ENCODE measurements around the gene ZFYVE21.

Gene ZFYVE21

GRCh38 chr14:103692159-103692558, 23.5 kb upstream of the ZFYVE21 start:
- no peak for DNase-seq (ENCODE audit: low read depth)

GRCh38 chr14:103692871-103693270, 22.7 kb upstream of the ZFYVE21 start:
- DNase-seq (ENCODE audit: low read depth): no peak

GRCh38 chr14:103693515-103693914, 22.1 kb upstream of the ZFYVE21 start:
- no peak for DNase-seq (ENCODE audit: low read depth)

GRCh38 chr14:103694572-103695026, 21.0 kb upstream of the ZFYVE21 start:
- no peak for DNase-seq (ENCODE audit: low read depth)

DNA sequence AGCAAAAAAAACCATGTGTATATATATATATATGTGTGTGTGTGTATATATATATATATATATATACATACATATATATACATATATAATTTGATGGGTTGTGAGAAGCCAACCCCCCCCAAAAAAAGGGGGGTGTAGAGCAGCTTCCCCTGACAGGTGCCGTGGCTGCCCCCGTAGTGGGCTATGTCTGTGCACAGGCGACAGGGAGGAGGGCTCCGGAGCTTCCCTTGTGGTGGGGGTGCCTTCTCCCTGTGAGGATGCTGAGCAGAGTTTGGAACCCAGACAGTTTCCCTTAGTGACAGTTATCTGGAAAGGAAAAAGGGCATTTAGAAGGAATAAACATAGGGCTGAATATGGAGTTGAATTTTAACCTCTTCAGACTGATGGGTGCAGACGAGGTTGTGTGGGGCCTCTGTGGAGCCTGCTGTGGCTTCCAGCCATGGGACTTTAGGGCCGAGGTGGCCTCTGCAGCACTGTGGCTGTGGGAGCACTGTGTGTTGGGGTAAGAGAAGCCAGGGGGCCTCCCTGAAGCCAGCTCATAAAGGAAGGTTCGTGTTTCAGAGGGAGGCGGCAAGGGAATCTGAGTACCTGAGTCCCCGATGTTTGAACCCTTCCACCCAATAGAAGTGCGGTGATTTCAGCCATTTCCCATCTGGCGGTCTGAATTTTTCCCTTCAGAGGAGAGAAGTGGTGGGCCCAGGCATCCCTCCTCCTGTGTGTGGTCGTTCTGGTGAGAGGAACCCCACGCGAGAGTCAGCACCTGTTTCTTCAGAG, 20.1 kb upstream of the ZFYVE21 start:
- no peak for DNase-seq (ENCODE audit: low read depth)

GRCh38 chr14:103696070-103696402, 19.6 kb upstream of the ZFYVE21 start:
- no peak for DNase-seq (ENCODE audit: low read depth)

DNA sequence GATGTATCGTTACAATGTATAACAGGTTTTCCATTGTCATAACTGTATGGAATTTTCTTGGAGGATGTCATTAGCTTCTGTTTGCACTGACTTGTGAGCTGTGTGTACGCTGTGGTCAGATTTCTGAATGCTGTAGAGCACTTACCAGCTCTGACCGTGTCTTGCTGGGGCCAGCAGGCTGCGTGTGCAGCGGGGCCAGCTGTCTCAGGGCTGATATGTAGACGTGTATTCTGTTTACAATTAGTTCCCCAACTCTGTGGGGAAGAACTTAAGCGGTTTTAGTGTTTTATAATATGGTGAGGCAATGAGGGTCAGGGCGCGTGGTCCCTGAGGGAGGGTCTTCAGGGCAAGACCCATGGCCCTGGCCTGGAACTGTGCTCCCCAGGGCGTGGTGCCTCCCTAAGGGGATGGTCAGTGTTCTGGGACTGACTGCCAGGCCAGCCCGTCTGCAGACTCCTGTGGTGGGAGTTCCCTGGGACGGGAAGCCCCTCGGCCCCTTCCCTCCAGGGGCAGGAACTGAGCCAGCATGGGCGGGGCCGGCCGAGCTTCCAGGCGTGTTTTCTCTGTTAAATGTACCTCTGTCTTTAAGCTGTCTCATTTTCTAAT, 19.0 kb upstream of the ZFYVE21 start:
- DNase-seq (ENCODE audit: low read depth): no peak

DNA sequence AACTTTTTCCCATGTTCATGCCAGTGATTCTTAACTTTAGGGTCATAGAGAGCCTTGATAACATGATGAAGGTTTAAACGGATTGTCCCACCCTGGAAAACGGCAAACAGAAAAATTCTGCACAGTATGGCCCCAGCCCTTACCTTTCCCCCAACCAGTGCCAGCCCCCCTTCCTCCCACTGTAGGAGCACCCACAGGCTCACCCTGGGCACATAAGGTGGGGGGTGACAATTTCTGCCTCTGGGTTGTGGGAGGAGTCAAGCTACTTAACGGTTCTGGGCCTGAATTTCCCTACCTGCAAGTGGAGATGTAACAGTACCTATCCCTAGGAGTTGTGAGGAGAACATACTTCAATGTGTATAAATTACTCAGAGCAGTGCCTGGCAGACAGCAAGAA, 18.4 kb upstream of the ZFYVE21 start:
- DNase-seq (ENCODE audit: low read depth): no peak

DNA sequence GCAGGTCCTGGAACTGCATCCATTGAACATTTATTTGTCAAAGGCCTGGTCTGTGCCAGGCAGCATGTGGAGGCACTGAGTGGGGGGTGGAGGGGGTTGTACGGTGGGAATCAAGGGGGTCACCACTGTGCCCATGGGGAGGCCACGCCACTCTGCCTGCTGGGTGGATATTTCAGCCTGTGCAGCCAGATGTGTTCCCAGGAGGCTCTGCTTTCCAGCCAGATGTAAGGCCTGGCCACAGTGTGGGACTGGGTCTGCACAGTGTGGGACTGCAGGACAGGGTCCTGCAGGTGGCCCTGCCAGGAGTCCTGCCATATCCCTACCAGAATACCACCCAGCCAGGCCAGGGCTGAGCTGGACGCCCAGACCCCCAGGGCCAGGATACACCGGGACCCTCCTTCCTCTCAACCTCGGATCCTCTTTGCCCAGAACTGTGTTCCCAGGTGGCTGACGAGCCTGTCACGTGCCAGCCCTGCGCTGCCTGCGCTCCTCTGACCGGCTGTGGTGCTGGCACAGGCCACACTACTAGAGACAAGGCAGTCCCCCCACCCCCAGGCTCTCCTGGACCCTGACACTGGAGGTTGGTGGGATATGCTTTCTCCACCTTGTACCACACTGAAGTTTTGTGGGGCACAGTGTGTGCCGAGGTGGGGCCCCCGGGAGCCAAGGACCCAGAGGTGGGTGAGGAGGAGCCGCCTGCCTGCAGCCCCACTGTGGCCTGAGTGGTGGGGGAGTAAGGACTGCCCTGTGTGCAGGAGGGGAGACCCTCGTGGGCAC, 17.8 kb upstream of the ZFYVE21 start:
- no peak for DNase-seq (ENCODE audit: low read depth)

GRCh38 chr14:103698380-103699260, 17.0 kb upstream of the ZFYVE21 start:
- no peak for DNase-seq (ENCODE audit: low read depth)

GRCh38 chr14:103699261-103699661, 16.3 kb upstream of the ZFYVE21 start:
- no peak for DNase-seq (ENCODE audit: low read depth)

DNA sequence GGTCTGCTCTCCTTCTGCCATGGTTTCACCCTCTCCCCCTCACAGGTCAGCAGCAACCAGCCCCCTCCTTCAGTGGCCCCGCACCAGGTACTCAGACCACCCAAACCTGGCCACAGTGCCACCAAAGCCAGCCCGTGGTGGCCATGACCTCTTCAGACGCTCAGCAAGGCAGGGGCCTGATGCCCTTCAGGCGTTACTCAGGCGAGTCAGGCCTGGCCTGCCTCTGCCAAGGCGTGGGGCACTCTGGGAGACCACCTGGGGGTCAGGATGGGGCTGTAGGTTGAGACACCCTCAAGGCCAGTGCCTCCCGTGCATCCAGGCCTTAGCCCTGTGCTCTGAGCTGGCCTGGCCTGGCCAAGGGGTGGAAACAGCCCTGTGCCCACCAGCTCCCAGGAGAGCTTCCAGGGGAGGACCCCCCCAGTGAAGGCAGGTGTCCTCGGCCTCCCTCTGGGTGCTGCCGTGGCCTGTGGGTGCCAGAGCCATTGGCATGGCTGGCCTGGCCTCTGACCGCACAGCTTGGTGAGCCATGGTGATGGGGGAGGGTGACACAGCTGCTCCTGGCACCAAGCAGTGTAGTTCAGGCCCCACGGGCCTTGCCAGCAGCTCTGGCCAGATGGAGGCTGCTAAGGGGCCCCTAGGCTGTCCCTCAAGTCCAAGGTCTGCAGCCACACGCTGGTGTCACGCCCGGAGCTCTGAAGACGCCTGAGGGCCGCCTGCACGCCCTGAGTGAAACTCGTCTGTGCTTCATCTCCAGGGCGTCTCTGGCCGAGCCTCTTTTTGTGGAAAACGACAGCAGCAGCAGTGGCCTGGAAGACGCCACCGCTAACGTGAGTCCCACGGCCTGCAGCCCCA, 15.5 kb upstream of the ZFYVE21 start:
- DNase-seq (ENCODE audit: low read depth): no peak

DNA sequence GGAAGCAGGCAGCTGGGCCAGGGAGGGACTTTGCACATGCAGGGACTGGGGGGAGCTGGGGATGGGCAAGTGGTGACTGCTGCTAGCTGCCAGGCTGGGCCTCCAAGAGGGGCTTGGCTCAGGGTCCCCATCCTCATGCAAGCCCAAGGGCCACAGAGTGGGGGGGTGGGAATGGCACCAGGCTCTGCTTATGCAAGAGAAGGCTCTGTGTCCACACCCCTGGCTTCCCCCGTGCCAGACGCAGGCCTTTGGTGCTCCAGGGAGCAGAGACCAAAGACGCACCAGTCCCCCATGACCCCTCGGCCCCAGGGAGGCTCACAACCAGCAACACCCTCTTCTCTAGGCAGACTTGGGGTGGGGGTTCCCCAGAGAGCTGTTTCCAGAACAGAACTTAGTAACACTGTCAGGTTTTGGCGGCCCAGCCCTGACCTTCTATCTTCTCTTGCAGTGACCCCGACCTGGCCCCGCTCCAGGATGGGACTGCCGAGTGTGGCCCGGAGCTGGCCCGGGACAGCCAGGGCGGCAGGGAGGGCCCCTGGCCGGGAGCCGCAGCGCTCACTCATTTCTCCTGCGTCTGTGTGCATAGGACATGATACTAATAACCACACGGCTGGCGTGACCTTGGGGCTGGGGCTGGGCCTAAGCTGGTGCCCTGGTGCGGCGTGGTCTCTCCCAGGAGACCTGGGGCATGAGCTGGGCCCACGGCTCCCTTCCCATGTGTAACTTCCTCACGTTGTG, 14.7 kb upstream of the ZFYVE21 start:
- no peak for DNase-seq (ENCODE audit: low read depth)

DNA sequence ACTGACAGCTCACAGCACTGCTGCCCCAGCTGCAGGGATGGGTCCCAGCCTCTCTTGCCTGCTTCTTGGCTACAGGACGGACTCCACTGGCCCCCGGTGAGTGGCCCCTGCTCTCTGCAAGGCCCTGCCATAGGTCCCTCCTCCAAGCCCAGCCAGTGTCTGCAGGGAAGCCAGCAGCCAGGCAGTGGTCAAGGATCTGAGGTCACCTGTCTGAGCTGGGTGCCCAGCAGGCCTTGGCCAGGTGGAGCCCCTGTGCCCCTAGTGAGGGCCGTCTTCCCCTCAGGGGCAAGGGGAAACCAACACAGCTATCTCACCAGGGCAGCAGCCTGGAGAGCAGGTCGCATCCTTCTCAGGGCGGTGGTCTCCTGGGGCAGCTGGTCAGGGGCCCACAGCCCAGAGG, 13.5 kb upstream of the ZFYVE21 start:
- no peak for DNase-seq (ENCODE audit: low read depth)

DNA sequence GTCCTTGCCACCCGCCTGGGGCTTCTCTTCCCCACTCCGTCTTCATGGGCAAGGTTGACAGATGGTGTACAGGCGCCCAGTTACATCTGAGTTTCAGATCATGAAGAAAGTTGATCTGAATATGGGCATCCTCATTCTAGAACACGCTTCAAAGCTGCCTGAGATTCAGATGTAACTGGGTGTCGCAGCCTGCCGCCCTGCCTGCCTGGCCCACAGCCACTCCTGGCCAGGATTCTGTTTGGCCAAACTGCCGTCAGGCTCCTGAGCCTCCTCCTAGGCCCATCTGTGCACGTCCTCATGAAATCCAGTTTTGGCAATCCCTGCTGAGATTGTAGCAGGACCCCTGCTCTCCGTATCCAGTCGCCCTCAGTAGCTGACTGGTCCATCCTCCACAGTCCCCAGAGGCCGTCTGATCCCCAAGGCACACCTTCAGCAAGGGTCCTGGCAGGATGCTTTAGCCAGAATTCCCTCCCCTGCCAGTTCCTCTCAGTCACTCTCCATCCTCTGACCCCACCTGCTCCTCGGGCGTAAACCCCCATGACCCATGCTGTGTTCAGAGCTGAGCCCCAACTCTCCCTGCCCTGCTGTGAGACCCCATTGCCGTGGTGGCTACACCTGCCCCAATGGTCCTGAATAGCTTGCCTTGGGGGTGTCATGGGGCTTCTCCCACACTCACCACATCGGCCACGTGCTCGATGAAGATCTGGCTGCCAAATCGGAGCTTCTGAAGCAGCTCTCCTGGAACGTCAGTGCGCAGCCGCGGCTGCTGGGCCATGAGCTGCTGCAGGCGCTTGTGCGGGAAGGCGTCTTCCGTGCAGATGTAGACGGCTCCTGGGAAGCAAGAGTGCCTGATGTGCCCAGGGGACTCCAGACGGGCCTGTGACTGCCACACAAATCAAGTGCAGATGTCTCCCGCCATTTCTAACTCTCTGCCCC, 12.8 kb upstream of the ZFYVE21 start:
- no peak for DNase-seq (ENCODE audit: low read depth)

GRCh38 chr14:103703433-103704385, 11.9 kb upstream of the ZFYVE21 start:
- no peak for DNase-seq (ENCODE audit: low read depth)

GRCh38 chr14:103704708-103705107, 10.9 kb upstream of the ZFYVE21 start:
- no peak for DNase-seq (ENCODE audit: low read depth)

DNA sequence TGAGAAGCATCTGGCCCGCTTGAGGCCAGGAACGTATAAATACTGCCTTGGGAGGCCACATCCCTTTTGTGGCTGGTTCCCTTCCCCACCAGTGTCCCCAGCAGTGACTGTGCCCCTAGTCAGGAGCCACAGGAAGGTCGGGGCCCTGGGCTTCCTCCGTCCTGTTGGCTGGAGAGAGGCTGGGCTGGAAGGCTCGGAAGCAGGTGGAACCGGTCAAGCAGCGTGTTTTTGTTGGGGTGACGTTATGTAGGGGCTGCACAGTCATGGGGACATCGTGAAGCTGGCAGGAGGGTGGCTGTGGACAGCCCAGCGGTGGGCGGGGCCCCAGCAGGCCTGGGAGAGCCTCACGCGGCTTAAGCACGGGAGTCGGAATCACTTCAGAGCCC, 10.5 kb upstream of the ZFYVE21 start:
- DNase-seq (ENCODE audit: low read depth): no peak

Data from stimulated activated CD8-positive, alpha-beta memory T cell treated with anti-CD3 and anti-CD28 coated beads, Interleukin-15, amount 100 ng/mL, for 1 hour (primary cell).